PC-3 (cell line): ENCODE data around the gene HECW1.
"Not testable (repeated sequence)": the region's sequence is repeated elsewhere in the genome, so short reads cannot be mapped to it uniquely, and the experiment has no call there.

Source experiments
- CTCF ChIP-seq: fragments of 300-600 bp; sonication (generic); conservative IDR thresholded peaks from 2 replicates; pipeline ENCODE4 v1.5.1; 2017; ENCODE audit warnings: antibody characterized with exemption, low read depth, mild to moderate bottlenecking, low read length
- EZH2 ChIP-seq: fragments of 300-600 bp; sonication (generic); IDR thresholded peaks from one replicate; pipeline ENCODE4 v1.6.1; 2017; ENCODE audit warnings: antibody characterized with exemption, mild to moderate bottlenecking, low read length; ENCODE audit not compliant: unreplicated experiment
- EZH2phosphoT487 ChIP-seq: fragments of 300-600 bp; sonication (generic); IDR thresholded peaks from 2 replicates; pipeline ENCODE4 v1.6.1; 2018; ENCODE audit warnings: mild to moderate bottlenecking, antibody characterized with exemption, low read length, borderline replicate concordance

- not testable (repeated sequence) for TF ChIP-seq CTCF, EZH2, EZH2phosphoT487
These were observed 233.2 kb downstream of the HECW1 start for GRCh38 chr7:43345696-43346095.
